Karpas-422 (cell line): ENCODE data around the gene HUNK. TPM values are rescaled to one million over a fixed set of nuclear protein-coding genes. Genes with fewer than 3 reads are reported as not detected.
"Not testable (repeated sequence)": the region's sequence is repeated elsewhere in the genome, so short reads cannot be mapped to it uniquely, and the experiment has no call there.

Experiments used
- DNase-seq: peaks from one replicate; pipeline ENCODE4 v3.0.0-alpha.2; 2015
- H2AFZ ChIP-seq: fragments of 200-600 bp; sonication (generic); 2 replicates; pipeline ENCODE4 v1.6.1; 2014; ENCODE audit warnings: antibody characterized with exemption, low read length, mixed read lengths
- H3K27ac ChIP-seq: fragments of 200-600 bp; sonication (generic); 2 replicates; pipeline ENCODE4 v1.5.1; 2014; ENCODE audit warnings: mild to moderate bottlenecking, low read length, moderate library complexity
- H3K27me3 ChIP-seq: fragments of 200-600 bp; sonication (generic); 2 replicates; pipeline ENCODE4 v1.6.1; 2014; ENCODE audit warnings: low read length, mixed read lengths
- H3K36me3 ChIP-seq: fragments of 200-600 bp; sonication (generic); 2 replicates; pipeline ENCODE4 v1.6.1; 2014; ENCODE audit warnings: low read length, mixed read lengths; ENCODE audit not compliant: insufficient read depth
- H3K4me1 ChIP-seq: fragments of 200-600 bp; sonication (generic); 2 replicates; pipeline ENCODE4 v1.6.1; 2014; ENCODE audit warnings: mild to moderate bottlenecking, low read length, mixed read lengths
- H3K4me2 ChIP-seq: fragments of 200-600 bp; sonication (generic); 2 replicates; pipeline ENCODE4 v1.6.1; 2014; ENCODE audit warnings: low read length, low read depth, mild to moderate bottlenecking; ENCODE audit not compliant: poor library complexity, severe bottlenecking
- H3K4me3 ChIP-seq: fragments of 200-600 bp; sonication (generic); 2 replicates; pipeline ENCODE4 v1.5.1; 2014; ENCODE audit warnings: mild to moderate bottlenecking, antibody characterized with exemption, low read length, mixed read lengths
- H3K79me2 ChIP-seq: fragments of 200-600 bp; sonication (generic); 2 replicates; pipeline ENCODE4 v1.6.1; 2014; ENCODE audit warnings: mild to moderate bottlenecking, low read length, mixed read lengths
- H3K9ac ChIP-seq: fragments of 200-600 bp; sonication (generic); 2 replicates; pipeline ENCODE4 v1.6.0; 2014; ENCODE audit warnings: low read length
- H3K9me2 ChIP-seq: fragments of 200-600 bp; sonication (generic), shearing (Covaris generic); replicated peaks from 2 replicates; pipeline ENCODE4 v1.6.0; 2014; ENCODE audit warnings: mild to moderate bottlenecking, low read length, moderate library complexity; ENCODE audit not compliant: insufficient read depth
- H3K9me3 ChIP-seq: fragments of 300-700, 200-600 bp; sonication (generic); 2 replicates; pipeline ENCODE4 v1.6.1; 2014; ENCODE audit warnings: low read length, mixed read lengths
- H4K20me1 ChIP-seq: fragments of 200-600 bp; sonication (generic); 2 replicates; pipeline ENCODE4 v1.6.1; 2014; ENCODE audit warnings: mild to moderate bottlenecking, antibody characterized with exemption, low read length, low read depth; ENCODE audit not compliant: insufficient read depth
- total RNA-seq: library from RNA; depleted of rRNA; stranded (reverse); fragments of >200 nt; shearing (Covaris generic); gene quantifications from 2 replicates; pipeline ENCODE4 v1.2.3, GENCODE V29; 2014; ENCODE audit warnings: low replicate concordance

Gene HUNK
- total RNA-seq, 1 experiment from 2014 or later = not detected

DNA sequence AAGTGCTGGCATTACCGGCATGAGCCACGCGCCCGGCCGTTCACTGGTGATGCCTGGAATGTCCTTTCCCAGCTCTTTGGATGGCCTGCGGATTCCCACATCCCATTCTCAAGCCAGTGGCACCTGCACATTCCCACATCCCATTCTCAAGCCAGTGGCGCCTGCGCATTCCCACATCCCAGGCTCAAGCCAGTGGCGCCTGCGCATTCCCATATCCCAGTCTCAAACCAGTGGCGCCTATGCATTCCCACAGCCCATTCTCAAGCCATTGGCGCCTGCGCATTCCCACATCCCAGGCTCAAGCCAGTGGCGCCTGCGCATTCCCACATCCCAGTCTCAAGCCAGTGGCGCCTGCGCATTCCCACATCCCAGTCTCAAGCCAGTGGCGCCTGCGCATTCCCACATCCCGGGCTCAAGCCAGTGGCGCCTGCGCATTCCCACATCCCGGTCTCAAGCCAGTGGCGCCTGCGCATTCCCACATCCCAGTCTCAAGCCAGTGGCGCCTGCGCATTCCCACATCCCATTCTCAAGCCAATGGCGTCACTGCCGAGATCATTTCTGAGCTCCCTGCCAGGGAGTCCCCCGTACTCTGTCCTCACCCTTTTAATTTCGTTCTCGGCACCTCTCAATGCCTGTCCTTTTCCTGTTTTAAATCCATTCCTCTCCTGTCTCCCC is 74.2 kb downstream of the HUNK start:
- H3K4me3 ChIP-seq, H3K36me3 ChIP-seq, H3K4me2 ChIP-seq, H3K9me3 ChIP-seq, H3K79me2 ChIP-seq, H2AFZ ChIP-seq, H3K27me3 ChIP-seq, H3K9me2 ChIP-seq, H3K27ac ChIP-seq, H3K9ac ChIP-seq, DNase-seq, H3K4me1 ChIP-seq, H4K20me1 ChIP-seq: not testable (repeated sequence)

DNA sequence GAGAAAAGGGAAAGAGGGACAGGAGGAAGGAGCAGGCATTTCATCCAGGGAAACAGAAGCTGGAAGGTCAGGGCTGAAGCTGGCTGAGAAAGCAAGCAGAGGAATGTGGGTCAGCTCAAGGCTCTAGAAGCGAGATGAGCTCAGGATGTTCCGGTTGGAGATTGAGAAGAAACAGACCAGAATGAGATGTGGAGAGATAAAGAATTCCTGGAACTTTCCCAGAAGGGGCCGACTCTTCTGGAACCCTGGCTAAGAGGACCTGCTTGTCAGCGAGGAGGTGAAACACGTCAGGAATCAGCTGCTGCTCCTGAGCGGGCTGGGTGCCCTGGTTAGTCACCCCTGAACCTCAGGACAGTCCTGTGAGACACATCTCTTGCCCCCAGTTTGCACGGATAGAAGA is 75.9 kb downstream of the HUNK start:
- no peak overlapping the region for H3K27ac ChIP-seq
- no peaks in the 10 kb centered on the region for H3K4me1 ChIP-seq
- DNase-seq = no peak
- no peaks in the 10 kb centered on the region for H3K79me2 ChIP-seq
- no peak overlapping the region for H3K4me2 ChIP-seq
- H3K4me3 ChIP-seq = no peak overlapping the region
- H3K9me2 ChIP-seq = no peaks in the 10 kb centered on the region
- H3K36me3 ChIP-seq = no peaks in the 10 kb centered on the region
- no peaks in the 10 kb centered on the region for H4K20me1 ChIP-seq
- no peak overlapping the region for H2AFZ ChIP-seq
- H3K9me3 ChIP-seq = no peaks in the 10 kb centered on the region
- no peak overlapping the region for H3K9ac ChIP-seq
- no peaks in the 10 kb centered on the region for H3K27me3 ChIP-seq

DNA sequence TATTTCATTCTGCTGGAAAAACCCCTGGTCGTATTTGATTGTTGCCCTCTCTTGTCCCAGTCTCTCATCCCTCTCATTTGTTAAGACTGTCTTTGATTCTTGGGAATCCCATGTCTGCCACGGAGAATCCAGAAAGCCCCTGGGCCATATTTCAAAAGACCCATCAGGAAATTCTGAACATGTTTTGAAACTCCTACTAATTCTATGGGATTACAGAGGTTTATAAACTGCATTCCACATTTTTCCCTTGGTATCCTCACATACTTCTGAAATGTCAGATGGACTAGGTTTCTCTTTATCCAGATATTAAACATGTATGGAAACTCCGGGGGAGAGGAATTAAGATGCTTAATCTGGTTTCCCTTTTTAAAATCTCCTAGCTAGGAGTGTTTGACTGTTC is 80.0 kb downstream of the HUNK start:
- Histone ChIP-seq H3K79me2 (no peaks in the 10 kb centered on the region), H3K9me3 (no peaks in the 10 kb centered on the region), H3K27me3 (no peaks in the 10 kb centered on the region), H4K20me1 (no peaks in the 10 kb centered on the region), H2AFZ (no peak overlapping the region), H3K4me1 (no peaks in the 10 kb centered on the region), H3K9ac (no peak overlapping the region), H3K27ac (no peak overlapping the region), H3K9me2 (no peaks in the 10 kb centered on the region), H3K4me2 (no peak overlapping the region), H3K36me3 (no peaks in the 10 kb centered on the region), H3K4me3 (no peak overlapping the region)
- no peak for DNase-seq

DNA sequence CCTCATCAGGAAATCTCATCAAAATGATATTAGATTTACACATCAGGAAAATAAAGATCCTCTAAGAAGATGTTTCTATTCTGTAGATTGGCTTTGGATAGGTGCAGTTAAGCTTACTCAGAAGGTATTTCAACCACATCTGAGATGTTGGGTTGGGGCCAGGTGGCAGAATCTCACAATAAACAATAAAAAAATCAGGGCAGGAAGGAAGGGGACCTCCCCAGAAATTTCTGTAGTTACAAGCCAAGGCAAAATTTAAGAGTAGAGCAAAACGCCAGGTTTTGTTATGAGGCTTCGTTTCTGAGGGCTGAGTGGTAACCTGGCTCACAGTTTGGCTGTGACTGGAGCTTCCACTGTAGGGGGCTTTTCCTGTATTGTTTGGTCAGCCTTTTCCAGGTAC is 84.8 kb downstream of the HUNK start:
- no peaks in the 10 kb centered on the region for H3K79me2 ChIP-seq
- no peak overlapping the region for H3K27ac ChIP-seq
- no peak overlapping the region for H3K4me2 ChIP-seq
- H3K36me3 ChIP-seq = no peaks in the 10 kb centered on the region
- H3K4me3 ChIP-seq = no peak overlapping the region
- H3K9ac ChIP-seq = no peak overlapping the region
- H3K9me3 ChIP-seq = no peaks in the 10 kb centered on the region
- DNase-seq = no peak
- H3K4me1 ChIP-seq = no peaks in the 10 kb centered on the region
- H4K20me1 ChIP-seq = no peaks in the 10 kb centered on the region
- H2AFZ ChIP-seq = no peak overlapping the region
- H3K27me3 ChIP-seq = no peaks in the 10 kb centered on the region
- no peaks in the 10 kb centered on the region for H3K9me2 ChIP-seq

DNA sequence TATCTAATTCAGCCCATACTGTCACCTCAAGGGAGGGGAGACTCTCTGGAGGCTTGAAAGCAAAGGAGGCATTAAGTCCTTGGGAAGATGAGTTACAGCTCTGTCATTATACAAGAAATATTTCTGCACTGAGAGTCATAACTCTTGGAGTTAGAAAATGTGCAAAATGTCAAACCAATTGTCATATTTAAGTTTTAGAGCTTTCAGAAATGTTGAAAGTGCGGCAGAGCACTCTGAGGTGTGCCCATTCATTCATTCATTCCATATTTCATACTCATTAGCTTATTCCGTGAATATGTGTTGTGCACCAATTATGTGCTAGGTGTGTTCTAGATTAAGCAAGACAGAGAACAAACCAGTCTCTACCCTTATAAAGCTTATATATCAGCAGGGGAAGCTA is 87.1 kb downstream of the HUNK start:
- no peaks in the 10 kb centered on the region for H3K27me3 ChIP-seq

DNA sequence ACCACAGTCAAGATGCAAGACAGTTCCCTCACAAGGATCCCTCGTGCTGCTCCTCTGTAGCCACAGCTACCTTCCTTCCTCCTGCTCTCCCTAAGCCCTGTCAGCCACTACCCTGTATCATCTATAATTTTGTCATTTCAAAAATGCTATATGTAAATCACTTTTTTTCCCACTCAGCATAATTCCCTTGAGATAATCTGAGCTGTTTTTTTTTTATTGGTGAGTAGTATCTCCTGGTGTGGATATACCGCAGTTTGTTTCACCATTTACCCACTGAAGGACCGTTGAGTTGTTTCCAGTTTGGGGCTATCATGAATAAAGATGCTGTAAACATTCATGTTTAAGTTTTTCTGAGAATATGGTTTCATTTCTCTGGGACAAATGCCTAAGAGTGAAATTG is 88.2 kb downstream of the HUNK start:
- H3K36me3 ChIP-seq = no peaks in the 10 kb centered on the region
- no peaks in the 10 kb centered on the region for H3K27me3 ChIP-seq
- no peak for DNase-seq
- no peak overlapping the region for H3K4me3 ChIP-seq
- H2AFZ ChIP-seq = no peak overlapping the region
- no peak overlapping the region for H3K9ac ChIP-seq
- H3K4me2 ChIP-seq = no peak overlapping the region
- no peaks in the 10 kb centered on the region for H3K9me3 ChIP-seq
- no peaks in the 10 kb centered on the region for H3K9me2 ChIP-seq
- no peaks in the 10 kb centered on the region for H3K79me2 ChIP-seq
- no peaks in the 10 kb centered on the region for H4K20me1 ChIP-seq
- H3K27ac ChIP-seq = no peak overlapping the region
- H3K4me1 ChIP-seq = no peaks in the 10 kb centered on the region

More for the DNA sequence above, 87.1 kb downstream of the HUNK start:
- Histone ChIP-seq H3K4me1 (no peaks in the 10 kb centered on the region), H3K79me2 (no peaks in the 10 kb centered on the region), H3K9ac (no peak overlapping the region), H3K4me2 (no peak overlapping the region), H3K9me2 (no peaks in the 10 kb centered on the region), H2AFZ (no peak overlapping the region), H4K20me1 (no peaks in the 10 kb centered on the region), H3K27ac (no peak overlapping the region), H3K9me3 (no peaks in the 10 kb centered on the region), H3K36me3 (no peaks in the 10 kb centered on the region), H3K4me3 (no peak overlapping the region)
- DNase-seq = no peak

DNA sequence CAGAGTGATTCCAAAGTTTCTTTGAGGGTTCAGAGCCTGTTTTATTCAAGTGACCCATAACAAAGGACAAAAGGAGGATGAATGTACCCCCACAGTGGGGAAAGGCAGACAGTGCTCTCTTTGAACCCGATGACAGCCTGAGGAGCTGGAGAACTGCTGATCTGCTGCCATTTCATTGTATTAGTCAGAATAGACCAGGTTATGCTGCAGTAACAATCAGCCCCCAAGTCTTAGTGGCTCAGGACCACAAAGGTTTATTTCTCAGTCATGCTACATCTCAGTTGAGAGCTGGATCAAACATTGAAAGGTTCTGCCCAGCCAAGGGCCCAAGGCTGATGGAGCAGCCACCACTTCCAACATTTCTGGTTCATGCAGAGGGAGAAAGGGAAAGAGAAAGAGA is 88.9 kb downstream of the HUNK start:
- Histone ChIP-seq H3K36me3 (no peaks in the 10 kb centered on the region), H3K9me3 (no peaks in the 10 kb centered on the region), H4K20me1 (no peaks in the 10 kb centered on the region), H3K9ac (no peak overlapping the region), H2AFZ (no peak overlapping the region), H3K4me2 (no peak overlapping the region), H3K79me2 (no peaks in the 10 kb centered on the region), H3K4me3 (no peak overlapping the region), H3K9me2 (no peaks in the 10 kb centered on the region), H3K4me1 (no peaks in the 10 kb centered on the region), H3K27ac (no peak overlapping the region), H3K27me3 (no peaks in the 10 kb centered on the region)
- no peak for DNase-seq

DNA sequence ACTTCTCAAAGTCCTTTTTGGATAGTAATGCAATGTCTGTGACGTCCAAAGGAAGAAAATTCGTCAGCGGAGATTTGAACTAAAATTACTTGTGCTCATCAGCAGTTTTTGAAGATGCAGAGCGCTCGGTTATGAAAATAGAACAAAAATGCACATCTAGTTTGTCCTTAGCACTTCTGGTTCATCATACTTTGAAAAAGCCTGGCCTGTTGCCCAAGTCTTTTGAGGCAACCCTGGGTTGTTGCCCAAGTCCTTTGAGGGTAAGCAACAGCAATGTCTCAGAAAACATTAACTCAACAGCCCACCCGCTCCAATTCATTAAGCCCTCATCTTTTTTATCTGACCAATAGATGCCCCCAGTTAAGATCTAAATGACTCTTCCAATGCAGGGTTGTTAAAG is 91.9 kb downstream of the HUNK start:
- H3K4me2 ChIP-seq = no peak overlapping the region
- no peaks in the 10 kb centered on the region for H3K4me1 ChIP-seq
- H3K27me3 ChIP-seq = no peaks in the 10 kb centered on the region
- H3K4me3 ChIP-seq = no peak overlapping the region
- H3K79me2 ChIP-seq = no peaks in the 10 kb centered on the region
- H3K36me3 ChIP-seq = no peaks in the 10 kb centered on the region
- no peaks in the 10 kb centered on the region for H3K9me2 ChIP-seq
- H4K20me1 ChIP-seq = no peaks in the 10 kb centered on the region
- H2AFZ ChIP-seq = no peak overlapping the region
- no peak overlapping the region for H3K27ac ChIP-seq
- H3K9ac ChIP-seq = no peak overlapping the region
- H3K9me3 ChIP-seq = no peaks in the 10 kb centered on the region
- no peak for DNase-seq

DNA sequence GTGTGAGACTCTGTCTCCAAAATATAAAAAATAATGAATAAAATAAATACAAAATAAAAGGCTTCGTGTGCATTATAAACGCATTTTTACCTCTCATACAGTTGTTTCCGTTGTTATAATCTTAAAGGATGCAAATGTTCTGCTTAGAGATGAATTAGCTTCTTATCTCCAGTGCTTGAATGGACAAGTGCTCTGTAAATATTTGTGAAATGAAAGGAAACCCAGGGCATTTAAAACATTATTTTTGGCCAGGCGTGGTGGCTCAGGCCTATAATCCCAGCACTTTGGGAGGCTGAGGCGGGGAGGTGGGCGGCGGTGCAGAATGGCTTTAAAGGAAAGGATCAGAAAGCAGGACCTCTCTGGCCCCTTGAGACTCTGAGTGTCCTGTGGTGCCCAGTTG is 94.5 kb downstream of the HUNK start:
- H3K36me3 ChIP-seq = no peaks in the 10 kb centered on the region
- no peak for DNase-seq
- no peaks in the 10 kb centered on the region for H3K79me2 ChIP-seq
- no peak overlapping the region for H3K4me3 ChIP-seq
- no peak overlapping the region for H2AFZ ChIP-seq
- no peak overlapping the region for H3K27ac ChIP-seq
- no peaks in the 10 kb centered on the region for H3K9me3 ChIP-seq
- no peaks in the 10 kb centered on the region for H3K9me2 ChIP-seq
- no peak overlapping the region for H3K4me2 ChIP-seq
- H4K20me1 ChIP-seq = no peaks in the 10 kb centered on the region
- no peak overlapping the region for H3K9ac ChIP-seq
- no peaks in the 10 kb centered on the region for H3K4me1 ChIP-seq
- H3K27me3 ChIP-seq = no peaks in the 10 kb centered on the region
